OCI-LY3 (cell line): ENCODE measurements around the gene KIF23.

ENCODE experiments used
- H2AFZ ChIP-seq: fragments of 200-600, 300-600 bp; shearing (Covaris generic); 2 replicates; pipeline ENCODE4 v1.6.0; 2014; ENCODE audit warnings: antibody characterized with exemption, low read depth, low read length
- H3K27ac ChIP-seq: fragments of 200-600, 300-600 bp; sonication (generic); 2 replicates; pipeline ENCODE4 v1.5.1; 2014; ENCODE audit warnings: mild to moderate bottlenecking, low read length, moderate library complexity, mixed read lengths
- H3K27me3 ChIP-seq: fragments of 200-600, 300-600 bp; sonication (generic); 2 replicates; pipeline ENCODE4 v1.6.1; 2014; ENCODE audit warnings: low read depth, low read length, mixed read lengths
- H3K36me3 ChIP-seq: fragments of 200-600, 300-600 bp; sonication (generic); replicated peaks from 2 replicates; pipeline ENCODE3; 2014; ENCODE audit warnings: low read depth, low read length, mixed read lengths
- H3K4me1 ChIP-seq: fragments of 300-600, 200-600 bp; sonication (generic); 2 replicates; pipeline ENCODE4 v1.6.1; 2014; ENCODE audit warnings: low read length, mixed read lengths
- H3K4me2 ChIP-seq: fragments of 200-600, 300-600 bp; sonication (generic); 2 replicates; pipeline ENCODE4 v1.6.1; 2014; ENCODE audit warnings: low read length, mixed read lengths
- H3K4me3 ChIP-seq: fragments of 300-600, 200-600 bp; sonication (generic); 2 replicates; pipeline ENCODE4 v1.5.1; 2014; ENCODE audit warnings: antibody characterized with exemption, mild to moderate bottlenecking, low read length, moderate library complexity
- H3K79me2 ChIP-seq: fragments of 300-600, 200-600 bp; shearing (Covaris generic); 2 replicates; pipeline ENCODE4 v1.6.1; 2014; ENCODE audit warnings: mild to moderate bottlenecking, low read length, mixed read lengths
- H3K9ac ChIP-seq: fragments of 300-600, 200-600 bp; shearing (Covaris generic); 2 replicates; pipeline ENCODE4 v1.6.0; 2014; ENCODE audit warnings: mild to moderate bottlenecking, low read length, moderate library complexity
- H3K9me3 ChIP-seq: fragments of 200-600, 300-600 bp; shearing (Covaris generic); 2 replicates; pipeline ENCODE4 v1.6.1; 2014; ENCODE audit warnings: low read length, mixed read lengths; ENCODE audit not compliant: insufficient read depth
- H4K20me1 ChIP-seq: fragments of 200-600, 300-600 bp; sonication (generic); 2 replicates; pipeline ENCODE4 v1.6.1; 2016; ENCODE audit warnings: low read length, mixed read lengths; ENCODE audit not compliant: insufficient read depth
- EZH2phosphoT487 ChIP-seq: fragments of 200-600 bp; shearing (Covaris generic); IDR thresholded peaks from 2 replicates; pipeline ENCODE4 v1.6.1; 2018; ENCODE audit warnings: antibody characterized with exemption, mixed run types, low read depth
- TF ChIP-seq, protein P1 (sequence below): fragments of 200-600, 300-600 bp; sonication (generic); IDR thresholded peaks from 2 replicates; pipeline ENCODE4 v1.5.1; 2014; ENCODE audit warnings: antibody characterized with exemption, low read length, low read depth

The KIF23 gene

DNA sequence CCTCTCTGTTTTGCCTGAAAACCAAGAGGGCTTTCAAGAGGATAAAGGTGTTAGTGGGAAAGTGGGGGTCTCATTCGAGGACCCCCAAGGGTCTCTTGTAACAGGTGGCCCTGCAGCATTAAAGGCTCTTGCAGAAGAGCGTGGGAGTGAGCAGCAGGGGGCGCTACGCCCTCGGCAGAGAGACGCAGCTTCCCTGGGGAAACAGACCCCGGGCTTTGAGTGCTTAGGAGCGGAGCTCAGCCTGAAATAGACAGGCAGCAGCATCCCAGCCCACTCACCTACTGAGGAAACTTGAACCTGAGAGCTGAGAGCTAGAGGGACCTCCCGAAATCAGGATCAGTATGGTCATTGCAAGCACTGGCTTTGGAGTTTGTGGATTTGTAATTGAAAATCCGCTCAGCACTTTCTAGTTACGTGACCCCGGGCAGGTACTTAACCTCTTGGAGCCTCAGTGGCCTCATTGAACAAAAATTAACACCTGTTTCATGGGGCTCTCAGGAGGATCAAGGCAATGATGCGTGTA lies 64.2 kb downstream of the KIF23 start:
- H3K4me2 ChIP-seq = peak overlapping the region; percentile 60
- peaks cover 3% of the 10 kb centered on the region; the same call in 1 of the 2 replicates for H3K4me1 ChIP-seq
- H3K36me3 ChIP-seq = no peaks in the 10 kb centered on the region
- H4K20me1 ChIP-seq = no peaks in the 10 kb centered on the region
- peaks cover 22% of the 10 kb centered on the region; the same call in 1 of the 2 replicates for H3K27me3 ChIP-seq
- no peaks in the 10 kb centered on the region for H3K79me2 ChIP-seq
- H3K9me3 ChIP-seq = no peaks in the 10 kb centered on the region
- TF ChIP-seq EZH2phosphoT487 = no peak
- TF ChIP-seq, protein P1, sequence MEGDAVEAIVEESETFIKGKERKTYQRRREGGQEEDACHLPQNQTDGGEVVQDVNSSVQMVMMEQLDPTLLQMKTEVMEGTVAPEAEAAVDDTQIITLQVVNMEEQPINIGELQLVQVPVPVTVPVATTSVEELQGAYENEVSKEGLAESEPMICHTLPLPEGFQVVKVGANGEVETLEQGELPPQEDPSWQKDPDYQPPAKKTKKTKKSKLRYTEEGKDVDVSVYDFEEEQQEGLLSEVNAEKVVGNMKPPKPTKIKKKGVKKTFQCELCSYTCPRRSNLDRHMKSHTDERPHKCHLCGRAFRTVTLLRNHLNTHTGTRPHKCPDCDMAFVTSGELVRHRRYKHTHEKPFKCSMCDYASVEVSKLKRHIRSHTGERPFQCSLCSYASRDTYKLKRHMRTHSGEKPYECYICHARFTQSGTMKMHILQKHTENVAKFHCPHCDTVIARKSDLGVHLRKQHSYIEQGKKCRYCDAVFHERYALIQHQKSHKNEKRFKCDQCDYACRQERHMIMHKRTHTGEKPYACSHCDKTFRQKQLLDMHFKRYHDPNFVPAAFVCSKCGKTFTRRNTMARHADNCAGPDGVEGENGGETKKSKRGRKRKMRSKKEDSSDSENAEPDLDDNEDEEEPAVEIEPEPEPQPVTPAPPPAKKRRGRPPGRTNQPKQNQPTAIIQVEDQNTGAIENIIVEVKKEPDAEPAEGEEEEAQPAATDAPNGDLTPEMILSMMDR = peak; percentile 98
- no peak overlapping the region for H2AFZ ChIP-seq
- H3K9ac ChIP-seq = no peak overlapping the region
- H3K4me3 ChIP-seq = peak overlapping the region; percentile 46
- H3K27ac ChIP-seq = no peak overlapping the region

DNA sequence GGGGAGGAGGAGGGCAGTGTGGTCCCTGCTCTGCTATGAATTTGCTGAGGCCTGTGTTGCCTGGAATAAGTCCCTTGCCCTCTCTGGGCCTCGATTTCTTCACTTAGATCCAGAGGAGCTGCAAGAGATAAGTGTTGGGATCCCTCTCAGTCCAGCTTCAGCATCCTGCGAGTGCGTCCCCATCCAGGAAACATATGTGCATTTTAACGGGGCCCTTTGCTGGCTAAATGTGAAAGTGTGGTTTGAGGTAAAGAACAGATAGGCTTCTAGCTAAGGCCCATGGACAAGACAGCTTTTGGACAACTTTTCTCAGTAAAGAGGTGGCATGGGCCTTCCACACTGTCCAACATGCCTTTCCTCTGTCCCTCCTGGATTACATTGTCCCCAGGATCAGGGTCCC lies 64.9 kb downstream of the KIF23 start:
- peaks cover 3% of the 10 kb centered on the region; the same call in 1 of the 2 replicates for H3K4me1 ChIP-seq
- no peak for TF ChIP-seq EZH2phosphoT487
- TF ChIP-seq, protein P1 = no peak
- no peak overlapping the region for H3K27ac ChIP-seq

DNA sequence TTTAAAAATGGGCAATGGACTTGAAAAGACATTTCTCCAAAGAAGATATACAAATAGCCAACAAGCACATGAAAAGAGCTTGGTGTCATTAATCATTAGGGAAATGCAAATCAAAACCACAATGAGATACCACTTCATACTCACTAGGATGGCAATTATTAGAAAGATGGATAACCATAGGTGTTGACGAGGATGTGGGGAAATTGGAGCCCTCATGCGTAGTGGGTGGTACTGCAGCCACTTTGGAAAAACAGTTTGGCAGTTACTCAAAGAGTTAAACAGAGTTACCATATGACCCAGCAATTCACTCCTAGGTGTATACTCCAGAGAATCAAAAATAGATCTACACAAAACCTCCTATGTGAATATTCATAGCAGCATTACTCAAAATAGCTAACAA lies 65.8 kb downstream of the KIF23 start:
- no peaks in the 10 kb centered on the region for H3K9me3 ChIP-seq
- TF ChIP-seq EZH2phosphoT487 = no peak
- TF ChIP-seq, protein P1 = no peak

More for the DNA sequence above, 64.9 kb downstream of the KIF23 start:
- Histone ChIP-seq H4K20me1 (no peaks in the 10 kb centered on the region), H2AFZ (no peak overlapping the region), H3K4me2 (no peak overlapping the region), H3K79me2 (no peaks in the 10 kb centered on the region), H3K36me3 (no peaks in the 10 kb centered on the region), H3K4me3 (no peak overlapping the region), H3K27me3 (peaks cover 22% of the 10 kb centered on the region; the same call in 1 of the 2 replicates), H3K9me3 (no peaks in the 10 kb centered on the region), H3K9ac (no peak overlapping the region)

DNA sequence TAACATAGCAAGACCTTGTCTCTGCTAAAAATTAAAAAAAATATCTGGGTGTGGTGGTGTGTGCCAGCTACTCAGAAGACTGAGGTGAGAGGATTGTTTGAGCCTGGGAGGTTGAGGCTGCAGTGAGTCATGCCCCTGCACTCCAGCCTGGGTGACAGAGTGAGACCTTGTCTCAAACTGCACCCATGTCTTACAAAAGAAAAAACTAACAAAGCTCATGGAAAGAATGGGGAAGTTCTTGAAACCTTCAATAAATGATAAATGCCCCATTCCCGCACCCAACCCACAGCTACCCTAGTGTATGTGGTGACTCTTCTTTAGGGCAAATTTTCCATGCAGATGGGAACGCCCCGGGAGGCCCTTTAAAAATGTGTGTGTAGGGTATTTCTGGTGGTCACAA lies 66.8 kb downstream of the KIF23 start:
- H3K4me2 ChIP-seq = no peak overlapping the region
- TF ChIP-seq EZH2phosphoT487 = no peak
- TF ChIP-seq, protein P1 = no peak

More for the DNA sequence above, 65.8 kb downstream of the KIF23 start:
- Histone ChIP-seq H3K4me1 (peaks cover 3% of the 10 kb centered on the region; the same call in 1 of the 2 replicates), H3K4me3 (no peak overlapping the region), H3K9ac (no peak overlapping the region), H3K27me3 (peaks cover 24% of the 10 kb centered on the region; the same call in 1 of the 2 replicates), H4K20me1 (no peaks in the 10 kb centered on the region), H3K27ac (no peak overlapping the region), H3K79me2 (no peaks in the 10 kb centered on the region), H2AFZ (no peak overlapping the region), H3K36me3 (no peaks in the 10 kb centered on the region), H3K4me2 (no peak overlapping the region)

More for the DNA sequence above, 66.8 kb downstream of the KIF23 start:
- no peak overlapping the region for H3K9ac ChIP-seq
- H4K20me1 ChIP-seq = no peaks in the 10 kb centered on the region
- no peaks in the 10 kb centered on the region for H3K36me3 ChIP-seq
- H3K4me1 ChIP-seq = peaks cover 3% of the 10 kb centered on the region; the same call in 1 of the 2 replicates
- no peak overlapping the region for H2AFZ ChIP-seq
- H3K4me3 ChIP-seq = no peak overlapping the region
- no peak overlapping the region for H3K27ac ChIP-seq
- no peaks in the 10 kb centered on the region for H3K79me2 ChIP-seq
- H3K9me3 ChIP-seq = no peaks in the 10 kb centered on the region
- peaks cover 19% of the 10 kb centered on the region; the same call in 1 of the 2 replicates for H3K27me3 ChIP-seq
